ENCODE measurements around the gene RAD51B. TPM values are rescaled to one million over a fixed set of nuclear protein-coding genes. Genes with fewer than 3 reads are reported as not detected.
"Not testable (repeated sequence)": the region's sequence is repeated elsewhere in the genome, so short reads cannot be mapped to it uniquely, and the experiment has no call there.

RAD51B gene
- total and polyA plus RNA-seq, 4 donors: 2.8 to 39.6 (median 13.3) TPM; not detected in 1

- intact Hi-C loops (cut with DNase I): loop anchor here in 1 of 2 donors (5.0 kb wide), 1 partner anchor 42 kb away; no protein-coding TSS in a partner anchor
- peaks cover 0 to 3% of the 10 kb centered on the region in 2 donors for H3K4me1 ChIP-seq (ENCODE audit: control insufficient read depth in 1 of 2, insufficient read depth in 2 of 2, low read length in 2 of 2)
- no peak overlapping the region for H3K27ac ChIP-seq (ENCODE audit: low read depth in 1 of 2, low read length in 2 of 2)
- no peak overlapping the region for H3K4me3 ChIP-seq (ENCODE audit: low read length in 2 of 2)
- no peak for DNase-seq
- no peaks in the 10 kb centered on the region for H3K27me3 ChIP-seq (ENCODE audit: control insufficient read depth in 1 of 2, insufficient read depth in 2 of 2, low read length in 1 of 2)
- H3K36me3 ChIP-seq (ENCODE audit: control insufficient read depth in 1 of 2, insufficient read depth in 2 of 2, low read length in 1 of 2): no peaks in the 10 kb centered on the region
- no peak for ATAC-seq (ENCODE audit: low FRiP score)
- H3K9me3 ChIP-seq (ENCODE audit: control insufficient read depth, low read length): no peaks in the 10 kb centered on the region
These were observed 220.0 kb downstream of the RAD51B start for GRCh38 chr14:68039593-68039992.

- H3K27ac ChIP-seq (ENCODE audit: low read depth in 1 of 2, low read length in 2 of 2): no peak overlapping the region
- intact Hi-C loops (cut with DNase I): no loop called here
- H3K36me3 ChIP-seq (ENCODE audit: control insufficient read depth in 1 of 2, insufficient read depth in 2 of 2, low read length in 1 of 2): no peaks in the 10 kb centered on the region
- DNase-seq (no peak), ATAC-seq (ENCODE audit: low FRiP score) (no peak)
- peaks cover 0 to 4% of the 10 kb centered on the region in 2 donors for H3K4me1 ChIP-seq (ENCODE audit: control insufficient read depth in 1 of 2, insufficient read depth in 2 of 2, low read length in 2 of 2)
- 96 to 98% methylated on average over 6 of the region's 6 CpGs for WGBS, 2 donors
- no peak overlapping the region for H3K4me3 ChIP-seq (ENCODE audit: low read length in 2 of 2)
- H3K9me3 ChIP-seq (ENCODE audit: control insufficient read depth, low read length): no peaks in the 10 kb centered on the region
- no peaks in the 10 kb centered on the region for H3K27me3 ChIP-seq (ENCODE audit: control insufficient read depth in 1 of 2, insufficient read depth in 2 of 2, low read length in 1 of 2)
These were observed 221.2 kb downstream of the RAD51B start for GRCh38 chr14:68040633-68041369.

GRCh38 chr14:68041876-68042354 lies 222.3 kb downstream of the RAD51B start:
- 96 to 97% methylated on average over 3 of the region's 3 CpGs for WGBS, 2 donors
- no peaks in the 10 kb centered on the region for H3K9me3 ChIP-seq (ENCODE audit: control insufficient read depth, low read length)
- H3K4me3 ChIP-seq (ENCODE audit: low read length in 2 of 2): no peak overlapping the region
- H3K4me1 ChIP-seq (ENCODE audit: control insufficient read depth in 1 of 2, insufficient read depth in 2 of 2, low read length in 2 of 2): peaks cover 0 to 5% of the 10 kb centered on the region in 2 donors
- H3K27ac ChIP-seq (ENCODE audit: low read depth in 1 of 2, low read length in 2 of 2): no peak overlapping the region
- ATAC-seq (ENCODE audit: low FRiP score) (no peak), DNase-seq (no peak)
- no peaks in the 10 kb centered on the region for H3K36me3 ChIP-seq (ENCODE audit: control insufficient read depth in 1 of 2, insufficient read depth in 2 of 2, low read length in 1 of 2)
- H3K27me3 ChIP-seq (ENCODE audit: control insufficient read depth in 1 of 2, insufficient read depth in 2 of 2, low read length in 1 of 2): no peaks in the 10 kb centered on the region
- intact Hi-C loops (cut with DNase I): no loop called here

- Histone ChIP-seq H3K4me1 (ENCODE audit: control insufficient read depth in 1 of 2, insufficient read depth in 2 of 2, low read length in 2 of 2) (peaks cover 0 to 5% of the 10 kb centered on the region in 2 donors), H3K27me3 (ENCODE audit: control insufficient read depth in 1 of 2, insufficient read depth in 2 of 2, low read length in 1 of 2) (no peaks in the 10 kb centered on the region), H3K36me3 (ENCODE audit: control insufficient read depth in 1 of 2, insufficient read depth in 2 of 2, low read length in 1 of 2) (no peaks in the 10 kb centered on the region), H3K27ac (ENCODE audit: low read depth in 1 of 2, low read length in 2 of 2) (no peak overlapping the region), H3K9me3 (ENCODE audit: control insufficient read depth, low read length) (no peaks in the 10 kb centered on the region), H3K4me3 (ENCODE audit: low read length in 2 of 2) (no peak overlapping the region)
- intact Hi-C loops (cut with DNase I): no loop called here
- 69 to 86% methylated on average over 2 of the region's 2 CpGs for WGBS, 2 donors
- DNase-seq (no peak), ATAC-seq (ENCODE audit: low FRiP score) (no peak)
These were observed 223.1 kb downstream of the RAD51B start for GRCh38 chr14:68042586-68043210.

- no peaks in the 10 kb centered on the region for H3K27me3 ChIP-seq (ENCODE audit: control insufficient read depth in 1 of 2, insufficient read depth in 2 of 2, low read length in 1 of 2)
- ATAC-seq (ENCODE audit: low FRiP score) (no peak), DNase-seq (no peak)
- peaks cover 0 to 5% of the 10 kb centered on the region in 2 donors for H3K4me1 ChIP-seq (ENCODE audit: control insufficient read depth in 1 of 2, insufficient read depth in 2 of 2, low read length in 2 of 2)
- no peak overlapping the region for H3K4me3 ChIP-seq (ENCODE audit: low read length in 2 of 2)
- no peaks in the 10 kb centered on the region for H3K36me3 ChIP-seq (ENCODE audit: control insufficient read depth in 1 of 2, insufficient read depth in 2 of 2, low read length in 1 of 2)
- peak overlapping the region in 1 of 2 donors; percentile 12 for H3K27ac ChIP-seq (ENCODE audit: low read depth in 1 of 2, low read length in 2 of 2)
- H3K9me3 ChIP-seq (ENCODE audit: control insufficient read depth, low read length): no peaks in the 10 kb centered on the region
- intact Hi-C loops (cut with DNase I): no loop called here
These were observed 224.2 kb downstream of the RAD51B start for GRCh38 chr14:68043752-68044151.

- DNase-seq (no peak), ATAC-seq (ENCODE audit: low FRiP score) (no peak)
- Histone ChIP-seq H3K27ac (ENCODE audit: low read depth in 1 of 2, low read length in 2 of 2) (no peak overlapping the region), H3K4me1 (ENCODE audit: control insufficient read depth in 1 of 2, insufficient read depth in 2 of 2, low read length in 2 of 2) (peaks cover 0 to 5% of the 10 kb centered on the region in 2 donors), H3K9me3 (ENCODE audit: control insufficient read depth, low read length) (no peaks in the 10 kb centered on the region), H3K36me3 (ENCODE audit: control insufficient read depth in 1 of 2, insufficient read depth in 2 of 2, low read length in 1 of 2) (no peaks in the 10 kb centered on the region), H3K4me3 (ENCODE audit: low read length in 2 of 2) (no peak overlapping the region), H3K27me3 (ENCODE audit: control insufficient read depth in 1 of 2, insufficient read depth in 2 of 2, low read length in 1 of 2) (no peaks in the 10 kb centered on the region)
- 12 to 19% methylated on average over 6 of the region's 6 CpGs for WGBS, 2 donors
- intact Hi-C loops (cut with DNase I): no loop called here
These were observed 228.3 kb downstream of the RAD51B start for GRCh38 chr14:68047906-68048305.

- ATAC-seq (ENCODE audit: low FRiP score); H3K27ac ChIP-seq (ENCODE audit: low read depth in 1 of 2, low read length in 2 of 2); intact Hi-C loops (cut with DNase I); H3K9me3 ChIP-seq (ENCODE audit: control insufficient read depth, low read length); H3K27me3 ChIP-seq (ENCODE audit: control insufficient read depth in 1 of 2, insufficient read depth in 2 of 2, low read length in 1 of 2); H3K4me3 ChIP-seq (ENCODE audit: low read length in 2 of 2); H3K4me1 ChIP-seq (ENCODE audit: control insufficient read depth in 1 of 2, insufficient read depth in 2 of 2, low read length in 2 of 2); DNase-seq; H3K36me3 ChIP-seq (ENCODE audit: control insufficient read depth in 1 of 2, insufficient read depth in 2 of 2, low read length in 1 of 2): not testable (repeated sequence)
- WGBS, 2 donors: 97% methylated on average over 1 to 2 of the region's 2 CpGs
These were observed 229.2 kb downstream of the RAD51B start for GRCh38 chr14:68048815-68049214.

- H3K9me3 ChIP-seq (ENCODE audit: control insufficient read depth, low read length): no peaks in the 10 kb centered on the region
- intact Hi-C loops (cut with DNase I): no loop called here
- DNase-seq (no peak), ATAC-seq (ENCODE audit: low FRiP score) (no peak)
- WGBS, 2 donors: 94% methylated on average over 2 of the region's 2 CpGs
- no peak overlapping the region for H3K4me3 ChIP-seq (ENCODE audit: low read length in 2 of 2)
- H3K4me1 ChIP-seq (ENCODE audit: control insufficient read depth in 1 of 2, insufficient read depth in 2 of 2, low read length in 2 of 2): peaks cover 0 to 3% of the 10 kb centered on the region in 2 donors
- no peak overlapping the region for H3K27ac ChIP-seq (ENCODE audit: low read depth in 1 of 2, low read length in 2 of 2)
- H3K27me3 ChIP-seq (ENCODE audit: control insufficient read depth in 1 of 2, insufficient read depth in 2 of 2, low read length in 1 of 2): no peaks in the 10 kb centered on the region
- no peaks in the 10 kb centered on the region for H3K36me3 ChIP-seq (ENCODE audit: control insufficient read depth in 1 of 2, insufficient read depth in 2 of 2, low read length in 1 of 2)
These were observed 230.6 kb downstream of the RAD51B start for GRCh38 chr14:68050177-68050576.

GRCh38 chr14:68051146-68051545 lies 231.6 kb downstream of the RAD51B start:
- WGBS, 2 donors: 96 to 99% methylated on average over 1 of the region's 1 CpG
- no peak for ATAC-seq (ENCODE audit: low FRiP score)

More at GRCh38 chr14:68051146-68051545, 231.6 kb downstream of the RAD51B start:
- Histone ChIP-seq H3K27ac (ENCODE audit: low read depth in 1 of 2, low read length in 2 of 2) (no peak overlapping the region), H3K9me3 (ENCODE audit: control insufficient read depth, low read length) (no peaks in the 10 kb centered on the region), H3K4me3 (ENCODE audit: low read length in 2 of 2) (no peak overlapping the region), H3K4me1 (ENCODE audit: control insufficient read depth in 1 of 2, insufficient read depth in 2 of 2, low read length in 2 of 2) (no peaks in the 10 kb centered on the region), H3K36me3 (ENCODE audit: control insufficient read depth in 1 of 2, insufficient read depth in 2 of 2, low read length in 1 of 2) (no peaks in the 10 kb centered on the region), H3K27me3 (ENCODE audit: control insufficient read depth in 1 of 2, insufficient read depth in 2 of 2, low read length in 1 of 2) (no peaks in the 10 kb centered on the region)
- no peak for DNase-seq
- intact Hi-C loops (cut with DNase I): no loop called here

Measured in aorta (tissue), 5 donors.